Osteocyte (in vitro differentiated cells): ENCODE data around the gene ATP6V0A1. TPM values are rescaled to one million over a fixed set of nuclear protein-coding genes. Genes with fewer than 3 reads are reported as not detected.

Source experiments
- DNase-seq: peaks from one replicate; pipeline ENCODE4 v3.0.0; 2021; ENCODE audit warnings: mixed read lengths; ENCODE audit not compliant: unreplicated experiment; ENCODE audit errors: extremely low spot score
- H3K27ac Mint-ChIP-seq: one replicate; pipeline ENCODE4 v1.8.0; 2021; ENCODE audit warnings: mild to moderate bottlenecking, mixed read lengths; ENCODE audit not compliant: unreplicated experiment
- H3K27me3 Mint-ChIP-seq: one replicate; pipeline ENCODE4 v1.8.0; 2021; ENCODE audit warnings: mixed read lengths; ENCODE audit not compliant: unreplicated experiment
- H3K36me3 Mint-ChIP-seq: one replicate; pipeline ENCODE4 v1.8.0; 2021; ENCODE audit warnings: mixed read lengths; ENCODE audit not compliant: unreplicated experiment
- H3K4me1 Mint-ChIP-seq: one replicate; pipeline ENCODE4 v1.8.0; 2021; ENCODE audit warnings: mixed read lengths; ENCODE audit not compliant: unreplicated experiment
- H3K4me3 Mint-ChIP-seq: one replicate; pipeline ENCODE4 v1.8.0; 2021; ENCODE audit warnings: mild to moderate bottlenecking, moderate library complexity, mixed read lengths; ENCODE audit not compliant: unreplicated experiment
- H3K9me3 Mint-ChIP-seq: one replicate; pipeline ENCODE4 v1.8.0; 2021; ENCODE audit warnings: mixed read lengths; ENCODE audit not compliant: unreplicated experiment
- CTCF ChIP-seq: fragments of 200-600 bp; sonication (generic); IDR thresholded peaks from 2 replicates; pipeline ENCODE4 v1.5.0; 2021; ENCODE audit warnings: antibody characterized with exemption, mild to moderate bottlenecking, moderate library complexity
- total RNA-seq: library from RNA; stranded (reverse); gene quantifications from 2 replicates; pipeline ENCODE4 v1.2.1, GENCODE V29; 2021

Gene ATP6V0A1
- total RNA-seq, 1 donor from 2014 or later = 63.2 TPM

DNA sequence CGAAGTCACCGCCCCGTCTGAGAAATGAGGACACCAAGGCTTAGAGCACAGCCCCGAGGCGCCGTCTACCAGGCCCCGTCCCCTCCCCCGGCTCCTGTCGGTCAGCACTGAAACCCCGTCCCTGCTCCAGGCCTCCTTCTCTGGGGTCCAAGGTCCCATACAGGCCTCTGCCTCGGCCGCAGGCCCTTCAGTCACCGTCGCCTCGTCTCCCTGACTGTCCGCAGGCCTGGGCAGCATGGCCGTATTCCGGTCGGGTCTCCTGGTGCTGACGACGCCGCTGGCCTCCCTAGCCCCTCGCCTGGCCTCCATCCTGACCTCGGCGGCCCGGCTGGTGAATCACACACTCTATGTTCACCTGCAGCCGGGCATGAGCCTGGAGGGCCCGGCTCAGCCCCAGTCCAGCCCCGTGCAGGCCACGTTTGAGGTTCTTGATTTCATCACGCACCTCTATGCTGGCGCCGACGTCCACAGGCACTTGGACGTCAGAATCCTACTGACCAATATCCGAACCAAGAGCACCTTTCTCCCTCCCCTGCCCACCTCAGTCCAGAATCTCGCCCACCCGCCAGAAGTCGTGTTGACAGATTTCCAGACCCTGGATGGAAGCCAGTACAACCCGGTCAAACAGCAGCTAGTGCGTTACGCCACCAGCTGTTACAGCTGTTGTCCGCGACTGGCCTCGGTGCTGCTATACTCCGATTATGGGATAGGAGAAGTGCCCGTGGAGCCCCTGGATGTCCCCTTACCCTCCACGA, 103.9 kb downstream of the ATP6V0A1 start:
- Mint-ChIP-seq H3K27me3 (no peaks in the 10 kb centered on the region), H3K9me3 (no peaks in the 10 kb centered on the region), H3K36me3 (no peaks in the 10 kb centered on the region), H3K4me1 (peaks cover 39% of the 10 kb centered on the region), H3K4me3 (peak overlapping the region; percentile 88), H3K27ac (peak overlapping the region; percentile 96)
- no peak for TF ChIP-seq CTCF
- DNase-seq = no peak

- no peaks in the 10 kb centered on the region for H3K27me3 Mint-ChIP-seq
- H3K9me3 Mint-ChIP-seq = no peaks in the 10 kb centered on the region
- H3K4me1 Mint-ChIP-seq = peaks cover 43% of the 10 kb centered on the region
- H3K27ac Mint-ChIP-seq = peak overlapping the region; percentile 27
- peak overlapping the region; percentile 88 for H3K4me3 Mint-ChIP-seq
- DNase-seq = no peak
- TF ChIP-seq CTCF = no peak
- H3K36me3 Mint-ChIP-seq = peaks cover 2% of the 10 kb centered on the region
Measured at GRCh38 chr17:42563143-42563509, 104.4 kb downstream of the ATP6V0A1 start.

GRCh38 chr17:42563543-42563942, 104.9 kb downstream of the ATP6V0A1 start:
- Mint-ChIP-seq H3K27ac (peak overlapping the region; percentile 65), H3K27me3 (no peaks in the 10 kb centered on the region), H3K36me3 (peaks cover 2% of the 10 kb centered on the region), H3K4me1 (peaks cover 43% of the 10 kb centered on the region), H3K9me3 (no peaks in the 10 kb centered on the region), H3K4me3 (peak overlapping the region; percentile 88)
- no peak for DNase-seq
- TF ChIP-seq CTCF = no peak

DNA sequence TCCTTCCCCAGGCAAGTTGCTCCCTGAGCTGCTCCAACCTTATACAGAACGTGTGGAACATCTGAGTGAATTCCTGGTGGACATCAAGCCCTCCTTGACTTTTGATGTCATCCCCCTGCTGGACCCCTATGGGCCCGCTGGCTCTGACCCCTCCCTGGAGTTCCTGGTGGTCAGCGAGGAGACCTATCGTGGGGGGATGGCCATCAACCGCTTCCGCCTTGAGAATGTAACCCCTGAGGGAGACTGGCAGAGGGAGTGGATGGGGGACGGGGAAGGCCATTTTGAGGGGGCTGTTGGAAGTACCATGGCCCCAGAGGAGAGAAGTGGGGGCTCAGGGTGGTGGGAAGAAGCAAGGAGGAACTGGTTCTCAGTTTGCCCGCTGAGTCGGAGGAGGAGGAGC, 105.3 kb downstream of the ATP6V0A1 start:
- Mint-ChIP-seq H3K27ac (peak overlapping the region; percentile 65), H3K4me3 (peak overlapping the region; percentile 88), H3K36me3 (peaks cover 2% of the 10 kb centered on the region), H3K9me3 (no peaks in the 10 kb centered on the region), H3K4me1 (peaks cover 43% of the 10 kb centered on the region), H3K27me3 (no peaks in the 10 kb centered on the region)
- no peak for DNase-seq
- no peak for TF ChIP-seq CTCF

DNA sequence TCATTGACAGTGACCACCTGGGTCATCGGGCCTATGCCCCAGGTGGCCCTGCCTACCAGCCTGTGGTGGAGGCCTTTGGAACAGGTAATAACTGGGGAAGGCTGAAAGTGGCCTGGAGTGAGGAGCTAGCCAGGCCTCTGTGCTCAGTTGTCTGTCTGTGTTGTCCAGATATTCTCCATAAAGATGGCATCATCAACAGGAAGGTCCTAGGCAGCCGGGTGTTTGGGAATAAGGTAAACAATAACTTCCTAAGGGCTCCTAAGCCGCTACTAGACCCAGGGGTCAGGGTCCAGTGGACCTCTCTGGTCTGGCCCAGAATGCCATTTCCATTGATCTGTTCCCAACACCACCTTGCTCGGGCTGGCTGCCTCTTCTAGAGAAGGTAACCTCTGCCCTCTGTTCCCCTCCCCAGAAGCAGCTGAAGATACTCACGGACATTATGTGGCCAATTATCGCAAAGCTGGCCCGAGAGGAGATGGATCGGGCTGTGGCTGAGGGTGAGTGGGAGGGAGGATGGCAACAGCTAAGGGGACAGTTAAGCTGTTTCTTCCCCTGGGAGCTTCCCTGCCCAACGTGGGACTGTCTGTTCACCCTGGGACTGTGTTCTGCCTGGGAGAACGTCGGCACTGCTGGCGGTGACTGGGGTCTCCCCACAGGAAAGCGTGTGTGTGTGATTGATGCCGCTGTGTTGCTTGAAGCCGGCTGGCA, 106.3 kb downstream of the ATP6V0A1 start:
- TF ChIP-seq CTCF = no peak
- H3K27ac Mint-ChIP-seq = no peak overlapping the region
- peaks cover 7% of the 10 kb centered on the region for H3K36me3 Mint-ChIP-seq
- H3K4me3 Mint-ChIP-seq = no peak overlapping the region
- DNase-seq = no peak
- no peaks in the 10 kb centered on the region for H3K9me3 Mint-ChIP-seq
- H3K4me1 Mint-ChIP-seq = peaks cover 41% of the 10 kb centered on the region
- no peaks in the 10 kb centered on the region for H3K27me3 Mint-ChIP-seq
